Lower lobe of right lung (tissue), 2 donors: Measurements from ENCODE around the gene MINAR2. TPM values are rescaled to one million over a fixed set of nuclear protein-coding genes. Genes with fewer than 3 reads are reported as not detected.

Experiments used
- ATAC-seq, 2 donors: fragments of 200-7000 bp; cut with Tn5 transposase; one replicate each; pipeline ENCODE4 v1.9.1; 2020 to 2022; ENCODE audit warnings: mild to moderate bottlenecking in 2 of 2, moderate library complexity in 2 of 2
- DNase-seq: peaks from one replicate; pipeline ENCODE4 v3.0.0-alpha.2; 2020
- H3K27ac ChIP-seq: fragments of 200-600 bp; one replicate; pipeline ENCODE4 v1.8.0; 2022
- H3K27me3 ChIP-seq: fragments of 200-600 bp; one replicate; pipeline ENCODE4 v1.8.0; 2022; ENCODE audit warnings: low read depth
- H3K36me3 ChIP-seq: fragments of 200-600 bp; one replicate; pipeline ENCODE4 v1.8.0; 2022; ENCODE audit warnings: mild to moderate bottlenecking
- H3K4me1 ChIP-seq: fragments of 200-600 bp; one replicate; pipeline ENCODE4 v1.8.0; 2022
- H3K4me3 ChIP-seq: fragments of 200-600 bp; one replicate; pipeline ENCODE4 v1.8.0; 2022; ENCODE audit warnings: mild to moderate bottlenecking
- H3K9me3 ChIP-seq: fragments of 200-600 bp; one replicate; pipeline ENCODE4 v1.8.0; 2022
- CTCF ChIP-seq: fragments of 200-600 bp; IDR thresholded peaks from one replicate; pipeline ENCODE4 v1.8.0; 2022; ENCODE audit warnings: antibody characterized with exemption, mild to moderate bottlenecking
- intact Hi-C: fragments of 100-400 bp; cut with DNase I; formaldehyde crosslinking; loops from one replicate; pipeline ENCODE4 v1.11.0; 2022
- total RNA-seq: library from RNA; stranded (reverse); fragmentation: NEBNext Ultra II Directional; extraction: Animal tissue kit (Norgen Biotek cat#: 25700); gene quantifications from one replicate; pipeline ENCODE4 v1.2.1, GENCODE V29; 2021
- donor health status: DM: no; HTN: yes; CAD: no; lungs with severe emphysema.

The MINAR2 gene
- total RNA-seq, 1 donor from 2014 or later: not detected

- intact Hi-C loops: no loop called here
- Histone ChIP-seq H3K27me3 (no peaks in the 10 kb centered on the region), H3K27ac (no peak overlapping the region), H3K4me1 (no peaks in the 10 kb centered on the region), H3K4me3 (no peak overlapping the region), H3K36me3 (no peaks in the 10 kb centered on the region), H3K9me3 (no peaks in the 10 kb centered on the region)
- no peak for DNase-seq
- ATAC-seq: no peak
- no peak for TF ChIP-seq CTCF
These were observed 29.3 kb upstream of the MINAR2 start for GRCh38 chr5:129718471-129719090.

GRCh38 chr5:129724222-129724621 lies 23.7 kb upstream of the MINAR2 start:
- intact Hi-C loops: no loop called here

GRCh38 chr5:129724647-129725046 lies 23.2 kb upstream of the MINAR2 start:
- no peak overlapping the region for H3K4me3 ChIP-seq
- no peak for TF ChIP-seq CTCF
- no peaks in the 10 kb centered on the region for H3K4me1 ChIP-seq
- H3K27me3 ChIP-seq: no peaks in the 10 kb centered on the region
- DNase-seq (no peak), ATAC-seq (no peak)
- H3K9me3 ChIP-seq: no peaks in the 10 kb centered on the region
- no peaks in the 10 kb centered on the region for H3K36me3 ChIP-seq
- intact Hi-C loops: no loop called here
- no peak overlapping the region for H3K27ac ChIP-seq

More at GRCh38 chr5:129724222-129724621, 23.7 kb upstream of the MINAR2 start:
- H3K27me3 ChIP-seq: no peaks in the 10 kb centered on the region
- H3K36me3 ChIP-seq: no peaks in the 10 kb centered on the region
- TF ChIP-seq CTCF: no peak
- H3K4me3 ChIP-seq: no peak overlapping the region
- H3K4me1 ChIP-seq: no peaks in the 10 kb centered on the region
- H3K27ac ChIP-seq: no peak overlapping the region
- no peak for ATAC-seq
- no peak for DNase-seq
- no peaks in the 10 kb centered on the region for H3K9me3 ChIP-seq

GRCh38 chr5:129739773-129740172 lies 8.1 kb upstream of the MINAR2 start:
- no peak overlapping the region for H3K27ac ChIP-seq
- no peaks in the 10 kb centered on the region for H3K36me3 ChIP-seq
- ATAC-seq (no peak), DNase-seq (no peak)
- intact Hi-C loops: no loop called here
- TF ChIP-seq CTCF: no peak
- H3K27me3 ChIP-seq: no peaks in the 10 kb centered on the region
- no peaks in the 10 kb centered on the region for H3K4me1 ChIP-seq
- H3K9me3 ChIP-seq: no peaks in the 10 kb centered on the region
- no peak overlapping the region for H3K4me3 ChIP-seq

- H3K4me1 ChIP-seq: no peaks in the 10 kb centered on the region
- ATAC-seq (no peak), DNase-seq (no peak)
- H3K36me3 ChIP-seq: no peaks in the 10 kb centered on the region
- no peak for TF ChIP-seq CTCF
- H3K9me3 ChIP-seq: no peaks in the 10 kb centered on the region
- H3K27me3 ChIP-seq: no peaks in the 10 kb centered on the region
- no peak overlapping the region for H3K4me3 ChIP-seq
- intact Hi-C loops: no loop called here
- no peak overlapping the region for H3K27ac ChIP-seq
These were observed 4.2 kb upstream of the MINAR2 start for GRCh38 chr5:129743541-129744187.
